ENCODE measurements around the gene PBXIP1. TPM values are rescaled to one million over a fixed set of nuclear protein-coding genes. Genes with fewer than 3 reads are reported as not detected.
A peak's percentile ranks its signal among the peaks of the same experiment; 100 is the strongest.
"Not testable (repeated sequence)": the region's sequence is repeated elsewhere in the genome, so short reads cannot be mapped to it uniquely, and the experiment has no call there.

PBXIP1 gene
- polyA plus RNA-seq, 1 donor: 59.6 TPM

- no peak for DNase-seq
These were observed 17.9 kb downstream of the PBXIP1 start for GRCh38 chr1:154937988-154938386.

- peak; percentile 94 for DNase-seq
These were observed 18.6 kb downstream of the PBXIP1 start for GRCh38 chr1:154937085-154937987.

GRCh38 chr1:154936555-154937084 lies 19.3 kb downstream of the PBXIP1 start, which contains the start of gene PMVK:
Gene PMVK, minus strand, starts transcription at chr1:154936719. Its CDS starts 34 bp downstream, at chr1:154936685.
- peak; percentile 97 for DNase-seq

GRCh38 chr1:154935749-154936554 lies 19.9 kb downstream of the PBXIP1 start:
- no peak for DNase-seq

- DNase-seq: no peak
These were observed 21.4 kb downstream of the PBXIP1 start for GRCh38 chr1:154934358-154934948.

- DNase-seq: no peak
These were observed 23.9 kb downstream of the PBXIP1 start for GRCh38 chr1:154931940-154932487.

GRCh38 chr1:154926201-154926600 lies 29.7 kb downstream of the PBXIP1 start:
- no peak for DNase-seq

GRCh38 chr1:154925335-154926170 lies 30.3 kb downstream of the PBXIP1 start:
- no peak for DNase-seq

GRCh38 chr1:154923695-154924094 lies 32.2 kb downstream of the PBXIP1 start:
- no peak for DNase-seq

GRCh38 chr1:154913273-154913672 lies 42.6 kb downstream of the PBXIP1 start:
- DNase-seq: no peak

- no peak for DNase-seq
These were observed 43.1 kb downstream of the PBXIP1 start for GRCh38 chr1:154912755-154913154.

GRCh38 chr1:154911691-154912550 lies 44.0 kb downstream of the PBXIP1 start:
- DNase-seq: no peak

GRCh38 chr1:154910851-154911250 lies 45.0 kb downstream of the PBXIP1 start:
- DNase-seq: no peak

GRCh38 chr1:154908937-154909336 lies 47.0 kb downstream of the PBXIP1 start:
- DNase-seq: no peak

GRCh38 chr1:154908129-154908528 lies 47.8 kb downstream of the PBXIP1 start:
- DNase-seq: not testable (repeated sequence)

- DNase-seq: no peak
These were observed 49.2 kb downstream of the PBXIP1 start for GRCh38 chr1:154906621-154907081.

- DNase-seq: no peak
These were observed 52.8 kb downstream of the PBXIP1 start for GRCh38 chr1:154902938-154903566.

- no peak for DNase-seq
These were observed 54.3 kb downstream of the PBXIP1 start for GRCh38 chr1:154901591-154901990.

GRCh38 chr1:154899041-154899440 lies 56.9 kb downstream of the PBXIP1 start:
- no peak for DNase-seq

All from left kidney (tissue), 2 donors.